HG03571 (cell line): ENCODE results near the gene ATF5.

Experiments
- ATAC-seq: cut with Tn5 transposase; IDR thresholded peaks from one replicate; pipeline ENCODE4 v1.9.1; 2021; ENCODE audit not compliant: unreplicated experiment

The ATF5 gene

GRCh38 chr19:49894011-49894664 lies 34.9 kb upstream of the ATF5 start:
- ATAC-seq = no peak

- no peak for ATAC-seq
Observed at GRCh38 chr19:49894879-49895565, 34.0 kb upstream of the ATF5 start.

DNA sequence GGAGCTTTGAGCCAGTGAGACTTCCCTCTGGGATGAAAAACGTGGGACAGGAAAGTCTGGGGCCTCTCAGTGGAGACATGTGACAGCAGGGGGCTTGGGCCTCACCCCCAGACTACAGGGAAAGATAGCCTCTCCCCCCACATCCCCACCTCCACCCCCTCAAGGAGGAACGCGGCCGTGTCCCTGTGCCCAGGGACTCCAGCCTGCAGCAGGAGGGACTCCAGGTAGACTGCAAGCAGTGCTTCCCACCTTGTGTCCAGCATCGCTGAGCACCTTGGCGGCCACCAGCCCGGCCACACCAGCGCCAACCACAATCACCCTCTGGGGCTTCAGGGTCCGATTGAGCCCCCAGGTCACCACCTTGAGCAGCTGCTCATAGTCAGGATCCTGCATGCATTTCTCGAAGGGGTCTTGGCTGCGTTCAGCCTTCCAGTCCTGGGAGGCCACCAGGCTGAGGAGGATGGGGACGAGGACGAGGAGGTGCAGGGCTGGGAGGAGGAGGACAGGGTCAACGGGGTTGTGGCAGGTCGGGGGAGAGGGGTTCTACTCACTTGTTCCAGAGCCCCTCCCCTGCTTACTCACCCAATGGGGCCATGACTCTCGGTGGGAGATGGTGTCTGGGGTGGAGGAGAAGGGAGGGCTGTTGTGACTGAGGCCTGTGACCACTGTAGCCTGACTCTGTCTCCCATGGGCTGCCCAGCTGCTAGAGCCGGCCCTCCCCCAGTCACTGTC lies 33.3 kb upstream of the ATF5 start:
- ATAC-seq = no peak

GRCh38 chr19:49896863-49897621 lies 32.0 kb upstream of the ATF5 start, which contains the start of gene IL4I1:
Gene IL4I1 (minus strand): TSS chr19:49896887. CDS start chr19:49896160, 727 bp downstream.
- ATAC-seq = peak; percentile 44

- no peak for ATAC-seq
Observed at GRCh38 chr19:49904136-49904535, 24.9 kb upstream of the ATF5 start.

- no peak for ATAC-seq
Observed at GRCh38 chr19:49906879-49907564, 22.0 kb upstream of the ATF5 start.

- no peak for ATAC-seq
Observed at GRCh38 chr19:49907745-49908446, 21.1 kb upstream of the ATF5 start.

GRCh38 chr19:49908480-49909420 lies 20.3 kb upstream of the ATF5 start:
- ATAC-seq = no peak

DNA sequence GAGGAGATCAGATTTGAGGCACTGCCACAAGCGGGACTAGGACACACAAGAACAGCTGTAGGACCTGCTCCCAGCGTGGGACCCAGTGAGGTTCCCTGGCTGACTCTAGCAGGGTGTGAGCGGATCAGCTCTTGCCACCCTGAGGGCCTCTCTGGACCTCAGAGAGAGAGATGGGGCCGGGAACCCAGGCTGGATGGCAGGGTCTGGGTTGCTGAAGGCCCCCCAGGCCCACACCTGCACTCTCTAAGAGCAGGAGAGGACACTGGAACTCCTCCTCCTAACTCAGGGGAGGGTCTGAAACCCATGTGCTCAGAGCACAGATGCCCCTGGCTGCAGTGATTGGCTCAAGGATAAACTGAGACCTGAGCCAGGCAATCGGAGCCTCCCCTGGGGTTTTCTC lies 18.8 kb upstream of the ATF5 start:
- no peak for ATAC-seq

DNA sequence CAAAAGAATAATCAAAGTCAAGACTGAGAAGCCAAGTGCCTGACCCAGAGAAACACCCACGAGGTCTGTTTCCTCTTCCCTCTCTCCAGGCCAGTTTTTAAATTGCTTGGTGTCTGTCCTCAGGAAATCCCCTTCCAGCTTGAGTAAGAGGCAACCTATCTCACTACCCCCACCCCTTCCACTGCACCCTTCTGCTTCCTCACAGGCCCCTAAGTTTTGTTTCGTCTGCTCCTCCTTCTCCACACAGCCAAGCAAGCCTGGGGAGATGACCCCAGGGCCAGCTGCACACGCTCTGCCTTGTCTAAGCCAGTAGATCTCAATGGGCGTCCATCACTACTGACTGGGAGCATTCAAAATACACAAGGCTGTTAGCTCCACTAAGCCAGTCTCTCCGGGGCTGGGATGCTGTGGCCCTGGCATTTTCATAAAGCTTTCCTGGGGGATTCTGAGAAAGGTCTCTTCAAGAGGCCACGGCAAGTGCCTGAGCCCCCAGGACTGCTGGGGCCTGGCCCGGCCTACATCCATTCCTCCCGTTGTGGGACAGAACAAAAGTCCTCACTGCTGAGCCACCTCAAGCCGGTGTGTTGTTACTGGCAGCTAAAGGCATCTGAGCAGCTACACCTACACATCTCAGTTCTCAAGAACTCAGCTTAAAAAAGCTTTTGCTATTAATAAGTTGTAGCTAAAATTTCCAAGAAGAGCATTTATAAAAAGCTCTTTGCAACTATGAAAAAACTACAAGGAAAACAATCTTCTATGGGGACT lies 17.4 kb upstream of the ATF5 start:
- ATAC-seq = peak; percentile 43

DNA sequence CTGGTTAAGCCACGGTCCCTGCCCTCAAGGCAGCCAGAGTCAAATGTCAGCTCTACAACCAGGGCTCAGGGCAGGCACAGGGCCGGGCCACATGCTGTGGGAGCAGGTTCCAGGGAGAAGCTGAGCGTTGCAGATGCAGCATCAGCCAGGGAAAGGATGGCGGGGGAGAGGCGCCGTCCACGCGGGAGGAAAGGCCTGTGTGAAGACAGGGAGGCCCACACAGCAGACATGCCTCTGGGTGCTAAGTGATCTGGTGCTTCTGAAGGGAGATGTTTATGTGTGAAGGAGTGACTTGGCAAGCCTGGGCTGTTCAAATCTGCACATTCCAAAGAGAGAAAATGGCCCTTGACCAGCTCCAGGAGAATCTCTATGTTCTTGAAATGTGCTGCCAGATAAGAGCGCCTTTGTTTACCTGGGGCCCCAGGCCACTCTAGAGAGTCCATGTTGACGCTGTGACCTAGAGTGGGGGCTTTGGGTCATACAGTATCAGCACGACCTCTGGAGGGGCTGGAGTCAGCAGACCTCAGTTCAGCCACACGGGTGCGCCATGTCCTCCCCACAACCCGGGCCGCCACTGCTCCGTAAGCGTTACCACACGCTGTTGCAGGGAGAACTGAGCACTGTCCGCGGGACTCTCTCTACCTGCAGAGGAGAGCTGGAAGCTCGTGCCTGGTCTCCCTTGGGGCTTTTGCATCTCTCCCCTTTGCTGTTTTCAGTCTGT lies 15.9 kb upstream of the ATF5 start:
- ATAC-seq = no peak

DNA sequence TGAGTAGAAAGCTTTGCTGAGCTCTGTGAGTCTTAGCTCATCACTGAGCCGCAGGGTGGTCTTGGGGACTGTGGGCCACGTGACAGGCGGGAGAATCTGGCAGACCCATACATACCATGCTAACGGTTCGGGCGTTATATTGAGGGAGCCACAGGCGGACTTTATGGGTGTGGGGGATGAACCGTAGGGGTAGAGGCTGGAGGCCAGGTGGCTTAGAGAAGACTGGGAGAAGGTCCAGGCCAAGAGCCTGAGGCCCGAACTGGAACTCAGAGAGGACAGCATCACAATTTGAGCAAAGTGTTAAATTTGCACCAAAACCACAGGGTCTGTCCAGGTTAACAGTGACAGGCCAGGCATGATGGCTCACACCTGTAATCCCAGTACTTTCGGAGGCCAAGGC lies 15.3 kb upstream of the ATF5 start:
- no peak for ATAC-seq

DNA sequence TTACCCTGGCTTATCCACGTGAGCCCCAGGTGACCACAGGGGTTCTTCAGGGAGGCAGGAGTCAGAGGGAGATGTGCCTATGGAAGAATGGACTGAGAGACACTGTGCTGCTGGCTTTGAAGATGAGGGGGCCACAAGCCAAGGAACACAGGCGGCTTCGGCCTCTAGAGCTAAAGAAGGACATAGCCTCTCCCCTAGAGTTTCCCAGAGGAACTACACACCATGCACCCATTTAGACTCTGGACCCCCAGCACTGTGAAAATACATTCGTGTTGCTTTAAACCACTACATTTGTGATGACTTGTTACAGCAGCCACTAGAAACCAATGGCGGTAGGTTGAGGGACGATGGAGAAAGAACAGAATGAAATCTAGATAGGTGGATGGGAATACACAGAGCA lies 13.7 kb upstream of the ATF5 start:
- ATAC-seq = no peak

DNA sequence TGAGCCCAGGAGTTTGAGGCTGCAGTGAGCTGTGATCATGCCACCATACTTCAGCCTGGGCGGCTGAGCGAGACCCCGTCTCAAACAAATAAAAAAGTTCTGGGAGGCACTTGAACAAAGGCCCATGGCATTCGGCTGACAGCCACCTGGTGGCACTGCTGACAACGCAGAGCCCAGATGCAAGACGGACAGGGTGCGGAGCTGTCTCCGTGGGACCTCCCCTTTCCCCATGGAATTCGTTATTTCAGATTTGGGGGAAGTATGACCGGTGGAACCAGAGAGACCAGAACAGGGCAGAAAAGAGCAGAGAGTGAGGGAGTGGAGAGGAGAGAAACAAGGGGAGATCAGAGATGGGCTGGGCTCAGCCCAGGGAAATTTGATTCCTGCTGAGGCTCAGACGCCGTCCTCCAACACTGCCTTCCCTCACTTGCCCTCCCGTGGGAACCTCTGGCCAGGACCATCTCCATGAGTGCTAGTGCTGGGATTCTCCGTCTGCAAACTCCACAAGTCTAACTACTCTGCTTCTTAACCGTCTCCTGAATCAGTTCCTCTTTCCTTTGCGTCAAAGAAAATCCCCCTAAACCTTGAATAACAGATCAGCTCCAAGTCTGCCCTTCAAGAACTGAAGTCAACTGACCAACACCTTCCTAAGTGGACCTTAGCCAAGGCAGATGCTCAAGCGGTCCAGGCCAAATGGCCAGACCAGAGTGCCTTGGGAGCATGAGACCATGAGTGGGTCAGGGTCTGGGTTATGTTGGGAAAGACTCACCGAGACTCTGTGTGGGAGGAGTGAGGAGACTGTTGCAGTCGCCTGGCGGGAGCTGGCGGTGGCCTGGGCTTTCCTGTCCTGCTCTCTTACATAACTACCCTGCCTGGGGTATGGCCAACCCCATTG lies 11.9 kb upstream of the ATF5 start:
- no peak for ATAC-seq

DNA sequence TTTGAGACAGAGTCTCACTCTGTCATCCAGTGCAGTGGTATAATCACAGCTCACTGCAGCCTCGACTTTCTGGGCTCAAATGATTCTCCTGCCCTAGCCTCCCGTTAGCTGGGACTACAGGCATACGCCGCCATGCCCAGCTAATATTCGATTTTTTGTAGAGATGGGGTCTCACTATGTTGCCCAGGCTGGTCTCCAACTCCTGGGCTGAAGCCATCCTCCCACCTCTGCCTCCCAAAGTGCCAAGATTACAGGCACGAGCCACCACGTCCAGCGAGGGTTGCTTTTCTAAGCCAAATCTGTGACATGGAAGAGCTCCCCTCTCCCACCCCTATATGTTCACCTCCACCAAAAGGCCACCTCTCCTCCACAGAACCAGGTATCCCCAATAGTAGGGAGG lies 10.9 kb upstream of the ATF5 start:
- no peak for ATAC-seq

DNA sequence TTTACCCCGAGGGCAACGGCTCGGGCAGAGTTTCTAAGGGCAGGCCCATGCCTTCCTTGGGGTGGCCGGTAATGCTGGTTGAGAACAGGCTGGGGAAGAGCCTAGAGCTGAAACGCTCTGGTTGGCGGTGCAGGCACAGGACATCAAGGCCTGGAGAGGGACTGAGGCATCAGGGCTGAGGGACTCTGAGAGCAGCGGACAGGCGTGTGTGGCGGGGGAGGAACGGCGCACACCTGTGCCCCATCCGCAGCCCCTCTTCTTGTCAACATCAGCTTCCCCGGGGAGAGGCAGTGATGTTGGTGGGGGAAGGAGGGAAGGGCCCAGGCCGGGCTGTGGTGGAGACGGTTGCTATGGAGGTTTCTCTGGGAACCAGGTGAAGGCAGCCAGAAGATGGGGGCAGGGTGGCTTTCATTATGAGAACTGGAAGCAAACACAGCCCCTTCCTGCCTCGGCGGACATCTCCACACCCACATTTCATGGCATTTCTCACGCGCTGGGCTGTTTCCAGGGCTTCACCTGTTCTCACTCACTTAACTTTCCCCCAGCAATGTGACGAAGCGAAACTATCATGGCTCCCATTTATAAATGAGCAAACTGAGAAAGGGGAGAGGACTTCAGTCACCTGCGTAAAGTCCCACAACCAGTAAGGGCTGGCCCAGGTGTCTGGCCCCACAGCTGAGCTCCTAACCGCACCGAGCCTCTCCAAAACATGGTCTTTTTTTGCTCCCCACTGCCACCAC lies 8.2 kb upstream of the ATF5 start:
- ATAC-seq = no peak
